Stimulated activated CD8-positive, alpha-beta memory T cell treated with anti-CD3 and anti-CD28 coated beads, Interleukin-12 subunit alpha, Interleukin-12 subunit beta, amount 100 ng/mL, for 4 hours (primary cell): Measurements from ENCODE around the gene DNAH8.

Source experiments
- DNase-seq: peaks from one replicate; pipeline ENCODE4 v3.0.0-alpha.2; 2020; ENCODE audit warnings: low read depth

DNAH8 gene

DNA sequence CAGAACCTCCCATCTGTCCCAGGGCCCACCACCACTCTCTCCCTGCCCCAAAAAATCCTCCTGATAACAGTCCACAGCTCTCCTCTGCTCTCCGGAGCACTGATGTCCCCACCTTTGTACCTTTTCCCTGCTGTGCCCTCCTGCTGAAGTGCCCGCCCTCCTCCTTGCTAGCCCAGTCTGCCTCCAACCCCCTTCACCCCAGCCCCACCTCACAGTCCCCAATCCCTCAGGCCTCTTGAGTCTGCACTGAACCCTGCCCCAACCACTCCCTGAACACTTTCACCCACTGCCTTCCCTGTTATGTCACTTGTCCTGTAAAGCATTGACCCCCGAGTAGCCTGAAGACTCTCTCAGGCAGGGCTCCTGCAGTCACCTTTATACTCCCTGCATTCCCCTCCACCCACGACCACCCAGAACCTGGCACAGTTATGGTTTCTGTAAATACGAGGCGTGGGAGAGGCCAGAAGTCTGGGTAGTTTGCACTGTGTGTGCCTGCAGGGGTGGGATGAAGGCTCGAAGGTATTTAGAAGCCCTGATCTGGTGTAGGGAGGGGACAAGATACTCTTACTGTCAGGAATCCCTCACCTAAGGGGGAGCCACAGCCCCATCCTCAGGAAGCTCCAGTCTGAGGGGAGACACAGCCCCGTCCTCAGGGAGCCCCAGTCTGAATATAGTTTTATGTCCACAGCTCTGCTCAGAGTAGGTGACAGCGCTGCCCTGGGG lies 338.9 kb downstream of the DNAH8 start:
- DNase-seq, result no peak

DNA sequence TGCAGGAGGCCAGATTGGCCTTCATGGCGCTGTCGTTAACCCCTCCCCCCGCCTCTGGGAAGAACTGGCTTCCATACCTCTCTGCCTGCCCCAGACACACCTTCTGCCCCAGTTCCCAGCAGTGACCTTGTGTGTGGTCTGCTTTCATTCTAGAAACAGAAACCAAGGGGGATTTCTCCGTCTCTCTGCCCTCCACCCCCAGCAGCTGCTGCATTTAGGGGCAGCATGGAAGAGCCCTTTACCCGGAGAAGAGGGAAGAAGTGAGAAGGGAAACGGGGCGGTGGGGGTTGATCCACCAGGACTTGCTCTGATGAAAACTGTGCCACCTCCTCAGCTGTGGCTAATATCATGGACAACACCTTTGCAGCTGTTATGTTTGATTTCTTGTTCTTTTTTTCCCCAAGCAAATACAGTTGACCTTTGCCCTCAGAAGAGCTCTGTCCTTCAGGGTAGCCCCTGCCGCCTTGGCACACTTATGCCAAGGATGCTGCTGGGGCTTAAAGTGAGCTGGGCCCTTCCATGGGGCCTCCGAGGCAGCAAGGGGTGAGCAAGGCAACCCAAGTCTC lies 339.5 kb downstream of the DNAH8 start:
- no peak for DNase-seq

- DNase-seq, result no peak
Observed at GRCh38 chr6:39055661-39056060, 340.6 kb downstream of the DNAH8 start.

DNA sequence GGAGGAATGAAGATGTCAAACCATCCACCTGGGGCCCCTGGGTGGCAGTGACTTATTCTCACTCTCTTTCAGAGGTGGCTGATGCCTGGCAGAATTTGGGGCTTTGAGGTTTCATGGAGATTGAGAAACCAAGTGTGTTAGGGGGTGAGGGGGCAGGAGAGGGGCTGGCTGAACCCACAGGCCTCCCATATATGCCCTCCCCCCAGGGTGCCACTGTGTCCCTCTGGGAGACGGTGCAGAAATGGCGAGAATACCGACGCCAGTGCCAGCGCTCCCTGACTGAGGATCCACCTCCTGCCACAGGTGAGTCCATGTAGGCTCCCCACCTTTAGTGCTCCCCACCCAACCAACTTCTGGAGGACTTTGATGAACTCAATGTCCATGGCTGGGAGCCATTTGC lies 341.1 kb downstream of the DNAH8 start:
- no peak for DNase-seq

DNA sequence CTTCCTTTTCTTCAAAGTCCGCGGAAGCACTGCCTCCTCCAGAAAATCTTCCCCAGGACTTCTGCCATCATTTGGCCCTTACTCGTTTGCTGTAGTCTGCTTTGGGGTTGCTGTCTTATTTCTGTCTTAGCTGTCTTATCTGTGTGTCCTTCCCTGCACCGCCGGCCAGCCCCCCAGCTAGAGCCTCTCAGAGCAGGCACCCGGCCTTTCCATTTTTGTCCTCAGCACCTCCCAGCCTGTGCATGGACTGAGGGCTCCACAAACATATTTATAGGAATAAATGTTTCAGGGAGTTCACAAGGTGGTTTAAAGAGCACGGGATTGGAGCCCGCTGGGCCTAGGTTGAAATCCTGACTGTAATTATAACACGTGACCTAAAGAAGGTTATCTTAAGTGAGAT lies 341.6 kb downstream of the DNAH8 start:
- DNase-seq, result no peak

- no peak for DNase-seq
Observed at GRCh38 chr6:39057251-39058155, 342.4 kb downstream of the DNAH8 start.

DNA sequence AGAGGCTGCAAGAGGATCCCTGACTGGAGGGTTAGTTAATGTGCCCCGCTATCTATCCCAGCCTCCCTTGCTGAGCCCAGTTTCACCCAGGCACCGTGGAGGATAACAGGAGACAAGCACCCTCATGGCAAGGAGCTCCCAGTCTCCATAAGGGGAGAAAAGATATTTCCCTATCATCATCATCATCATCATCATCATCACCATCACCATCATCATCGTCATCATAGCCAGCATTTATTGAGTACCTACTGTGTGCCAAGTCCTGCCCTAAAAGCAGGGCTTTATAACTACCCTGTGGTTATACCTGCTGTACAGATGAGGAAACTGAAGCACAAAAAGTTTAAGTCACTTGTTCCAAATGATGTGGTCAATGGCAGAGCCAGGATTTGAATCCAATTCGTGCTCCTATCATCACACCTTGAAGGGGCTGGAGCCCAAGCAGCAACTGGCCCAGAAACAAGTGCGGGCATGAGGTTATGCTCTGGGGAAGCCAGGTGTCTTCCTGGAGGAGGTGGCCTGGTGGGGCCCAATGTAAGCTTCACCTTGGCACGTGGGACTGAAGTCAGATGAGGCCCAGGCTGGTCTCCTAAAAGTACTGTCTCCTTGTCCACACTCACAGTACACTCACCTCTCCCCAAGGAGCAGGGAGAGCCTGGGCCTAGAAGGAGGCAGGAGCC lies 343.5 kb downstream of the DNAH8 start:
- DNase-seq, result no peak

DNA sequence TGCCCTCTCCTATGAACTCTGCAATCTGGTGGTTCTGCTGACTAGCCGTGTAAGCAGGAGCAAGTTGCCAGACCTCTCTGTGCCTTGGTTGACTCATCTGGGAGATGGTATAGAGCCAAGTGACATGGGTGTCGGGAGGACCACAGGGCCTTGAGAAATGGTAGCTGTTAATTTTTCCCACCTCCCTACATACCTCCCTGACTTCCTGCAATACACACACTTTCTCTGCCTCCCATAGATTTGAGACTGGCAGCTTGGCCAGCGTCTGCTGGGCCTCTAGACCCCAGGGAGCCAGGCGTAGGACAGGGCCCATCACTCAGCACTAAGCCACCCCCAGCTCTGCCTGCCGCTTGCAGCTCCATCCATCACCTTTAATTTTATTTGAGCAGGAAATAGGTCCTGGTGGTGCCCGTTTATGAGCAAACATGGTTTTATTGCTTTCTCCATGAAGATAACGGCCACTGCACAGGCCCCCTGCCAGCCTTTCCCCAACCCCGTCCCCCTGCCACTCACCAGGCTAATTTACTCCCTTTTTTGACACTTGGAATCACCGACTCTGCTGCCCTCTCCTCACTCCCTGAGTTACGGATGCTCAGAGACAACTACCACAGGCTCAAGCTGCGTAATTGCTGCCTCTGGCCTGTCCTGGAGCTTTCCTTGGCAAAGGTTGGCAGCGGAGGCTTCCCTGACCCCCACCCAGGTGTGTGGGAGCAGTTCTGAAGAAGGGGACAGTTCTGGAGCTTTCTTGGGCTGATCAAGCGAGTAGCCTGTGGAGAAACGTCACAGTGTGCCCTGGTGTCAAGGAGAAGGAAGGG lies 344.6 kb downstream of the DNAH8 start:
- DNase-seq, result no peak

DNA sequence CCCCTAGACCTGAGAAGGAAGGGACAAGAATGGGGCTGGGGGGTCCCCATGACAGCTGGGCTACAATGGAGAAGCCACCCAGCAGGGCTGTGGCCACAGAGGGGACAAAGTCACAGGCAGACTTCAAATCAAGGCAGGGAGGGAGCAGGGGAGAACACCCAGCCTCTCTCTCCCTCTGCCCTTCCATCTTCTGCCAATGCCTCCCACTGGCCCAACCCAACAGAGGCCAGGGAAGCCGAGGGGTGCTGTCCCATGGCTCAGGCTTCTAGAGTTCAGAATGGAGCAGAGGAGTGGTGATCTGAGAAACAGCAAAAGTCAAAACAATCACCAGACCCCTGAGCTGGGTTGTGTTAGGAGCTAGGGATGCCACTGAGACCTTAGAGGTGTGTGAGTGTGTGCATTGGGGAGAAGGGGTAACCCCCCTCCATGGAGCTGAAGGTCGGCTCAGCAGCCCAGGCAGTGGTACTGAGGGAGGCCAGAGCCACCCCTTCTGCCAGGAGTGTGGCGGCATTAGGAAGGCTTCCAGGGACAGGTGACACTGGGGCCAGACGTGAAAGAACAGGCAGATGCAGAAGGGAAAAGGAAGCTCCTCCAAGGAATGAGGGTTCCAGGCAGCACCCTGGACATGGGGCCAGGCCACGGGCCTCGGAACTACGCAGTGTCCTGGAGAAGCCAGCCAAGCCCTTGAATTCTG lies 345.5 kb downstream of the DNAH8 start:
- no peak for DNase-seq

GRCh38 chr6:39061182-39061581 lies 346.1 kb downstream of the DNAH8 start:
- DNase-seq, result no peak

DNA sequence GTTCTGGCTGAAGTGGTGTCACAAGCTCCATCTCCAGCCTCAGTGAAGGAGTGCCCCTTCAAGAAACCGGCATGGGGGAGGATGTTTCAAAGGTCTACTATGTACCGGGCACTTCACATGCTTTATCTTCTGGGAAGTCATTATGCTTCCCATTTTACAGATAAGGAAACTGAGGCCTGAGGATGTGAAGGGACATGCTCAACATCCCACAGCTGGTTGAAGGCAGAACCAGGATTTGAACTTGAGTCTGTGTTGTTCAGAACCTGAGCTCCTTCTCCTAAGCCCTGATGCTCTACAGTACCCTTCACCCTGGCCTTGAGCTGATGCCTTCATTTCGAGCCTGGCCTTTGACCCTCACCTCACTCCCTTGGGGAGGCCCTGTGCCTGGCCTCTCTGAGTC lies 346.5 kb downstream of the DNAH8 start:
- no peak for DNase-seq

DNA sequence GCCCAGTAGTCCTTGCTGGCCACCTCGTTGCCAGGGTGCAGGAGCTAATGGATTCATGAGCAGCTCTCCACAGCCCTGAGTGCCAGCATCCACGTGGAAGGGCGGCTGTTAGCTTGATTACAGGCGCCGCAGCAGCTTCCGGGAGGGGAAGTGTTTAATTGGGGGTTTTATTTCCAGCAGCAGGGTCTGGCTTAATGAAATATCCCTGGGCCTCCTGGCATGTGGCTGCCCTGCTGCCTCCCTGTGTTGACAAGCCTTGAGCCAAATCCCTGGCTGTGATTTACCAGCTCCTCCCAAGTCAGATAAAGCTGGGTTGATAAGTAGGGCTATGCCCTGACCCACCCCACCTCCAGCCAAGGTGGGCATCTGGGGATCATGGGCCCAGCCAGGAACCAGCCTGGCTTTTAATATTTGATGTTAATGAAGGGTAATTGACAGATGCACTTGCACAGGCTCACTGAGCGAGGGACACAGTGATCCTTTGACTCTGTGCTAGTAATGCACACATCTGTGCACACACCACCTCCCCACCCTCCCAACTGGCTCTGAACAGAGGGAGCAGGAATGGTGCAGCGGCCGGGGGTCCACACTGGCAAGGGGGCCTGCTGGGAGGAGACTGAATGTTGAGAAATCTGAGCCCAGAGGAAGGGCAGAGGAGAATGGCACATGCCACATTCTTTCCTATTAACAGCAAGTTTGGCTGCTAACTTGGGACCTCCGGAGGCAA lies 347.1 kb downstream of the DNAH8 start:
- no peak for DNase-seq

DNA sequence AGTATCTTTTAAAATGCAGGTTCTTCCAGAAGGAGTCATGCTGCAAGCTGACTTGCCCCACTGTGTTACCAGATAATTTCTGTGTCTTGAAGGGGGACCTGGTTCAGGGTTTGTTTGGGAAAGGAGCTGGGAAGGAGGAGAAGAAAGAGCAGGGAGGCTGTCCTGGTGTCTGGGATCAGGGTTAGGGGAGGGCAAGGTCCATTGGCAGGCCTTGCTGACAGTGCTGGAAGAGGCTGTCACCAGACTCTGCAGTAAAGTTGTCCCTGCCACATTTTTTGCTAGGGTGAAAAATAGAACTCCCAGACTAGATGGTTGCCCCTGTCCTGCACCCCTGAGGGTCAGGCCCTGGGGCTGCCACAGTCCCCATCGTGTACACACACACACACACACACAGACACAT lies 348.4 kb downstream of the DNAH8 start:
- no peak for DNase-seq

DNA sequence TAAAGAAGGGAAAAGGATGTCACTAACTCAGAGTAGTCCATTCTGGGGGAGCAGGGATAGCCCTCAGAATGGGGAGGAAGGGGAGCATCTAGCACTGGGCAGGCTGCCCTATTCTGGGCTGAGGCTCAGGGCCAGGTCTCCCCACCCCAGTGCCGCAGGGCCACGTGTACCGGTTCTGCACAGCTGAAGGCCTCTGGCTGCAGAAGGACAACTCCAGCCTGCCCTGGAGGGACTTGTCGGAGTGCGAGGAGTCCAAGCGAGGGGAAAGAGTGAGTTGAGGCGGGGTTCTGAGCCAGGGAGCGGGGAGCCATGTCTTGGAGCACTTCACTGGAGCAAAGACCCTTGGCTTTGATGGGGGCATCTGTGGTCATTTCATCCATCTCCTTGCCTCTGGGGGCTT lies 350.4 kb downstream of the DNAH8 start:
- DNase-seq, result no peak

- DNase-seq, result no peak
Observed at GRCh38 chr6:39068391-39068790, 353.3 kb downstream of the DNAH8 start.

DNA sequence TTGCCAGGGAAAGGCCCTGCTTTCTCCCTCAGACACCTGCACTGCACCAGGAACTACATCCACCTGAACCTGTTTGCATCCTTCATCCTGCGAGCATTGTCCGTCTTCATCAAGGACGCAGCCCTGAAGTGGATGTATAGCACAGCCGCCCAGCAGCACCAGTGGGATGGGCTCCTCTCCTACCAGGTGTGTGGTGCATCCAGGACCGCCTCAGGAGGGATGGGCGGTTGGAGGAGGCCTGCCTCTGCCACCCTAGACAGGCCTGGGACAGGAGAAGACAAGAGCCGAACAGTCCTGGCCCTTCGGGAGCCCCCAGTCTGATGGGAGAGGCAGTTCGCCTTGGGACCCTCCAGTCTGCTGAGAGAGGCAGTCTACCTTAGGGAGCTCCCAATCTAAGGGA lies 357.7 kb downstream of the DNAH8 start:
- no peak for DNase-seq

DNA sequence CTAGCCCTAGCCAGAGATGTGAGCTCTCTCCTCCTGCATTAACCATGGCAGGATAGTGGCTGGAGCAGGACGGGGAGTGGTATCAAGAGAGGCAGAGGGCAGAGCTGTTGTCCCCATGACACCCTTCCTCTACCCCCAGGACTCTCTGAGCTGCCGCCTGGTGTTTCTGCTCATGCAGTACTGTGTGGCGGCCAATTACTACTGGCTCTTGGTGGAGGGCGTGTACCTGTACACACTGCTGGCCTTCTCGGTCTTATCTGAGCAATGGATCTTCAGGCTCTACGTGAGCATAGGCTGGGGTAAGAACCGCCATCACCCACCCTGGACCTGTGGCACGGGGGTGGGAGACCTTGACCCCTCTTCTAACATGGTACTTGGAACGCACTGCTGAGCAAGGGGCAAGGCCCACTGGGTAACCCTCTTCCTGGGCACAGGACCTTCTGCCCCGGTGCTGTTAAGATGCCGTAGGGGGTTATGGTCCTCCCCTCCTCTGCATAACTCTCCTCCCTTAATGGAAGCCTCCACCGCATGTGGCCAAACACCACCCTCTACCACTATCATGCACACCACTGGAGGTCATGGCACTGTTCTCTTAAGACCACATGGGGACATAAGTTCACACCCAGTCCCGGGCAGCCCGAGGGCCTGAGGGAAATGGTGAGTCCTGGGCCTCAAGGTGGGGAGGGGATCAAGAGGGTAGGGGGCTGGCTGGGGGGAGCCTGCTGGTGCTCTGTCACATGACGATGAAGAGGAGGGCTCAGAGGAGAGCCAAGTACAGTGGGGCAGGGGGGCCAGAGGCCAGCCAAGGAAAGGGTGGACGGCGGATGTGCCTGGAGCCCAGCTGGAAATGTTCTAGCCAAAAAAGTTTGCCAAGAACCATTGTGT lies 358.6 kb downstream of the DNAH8 start:
- no peak for DNase-seq

GRCh38 chr6:39074486-39074885 lies 359.4 kb downstream of the DNAH8 start:
- no peak for DNase-seq

DNA sequence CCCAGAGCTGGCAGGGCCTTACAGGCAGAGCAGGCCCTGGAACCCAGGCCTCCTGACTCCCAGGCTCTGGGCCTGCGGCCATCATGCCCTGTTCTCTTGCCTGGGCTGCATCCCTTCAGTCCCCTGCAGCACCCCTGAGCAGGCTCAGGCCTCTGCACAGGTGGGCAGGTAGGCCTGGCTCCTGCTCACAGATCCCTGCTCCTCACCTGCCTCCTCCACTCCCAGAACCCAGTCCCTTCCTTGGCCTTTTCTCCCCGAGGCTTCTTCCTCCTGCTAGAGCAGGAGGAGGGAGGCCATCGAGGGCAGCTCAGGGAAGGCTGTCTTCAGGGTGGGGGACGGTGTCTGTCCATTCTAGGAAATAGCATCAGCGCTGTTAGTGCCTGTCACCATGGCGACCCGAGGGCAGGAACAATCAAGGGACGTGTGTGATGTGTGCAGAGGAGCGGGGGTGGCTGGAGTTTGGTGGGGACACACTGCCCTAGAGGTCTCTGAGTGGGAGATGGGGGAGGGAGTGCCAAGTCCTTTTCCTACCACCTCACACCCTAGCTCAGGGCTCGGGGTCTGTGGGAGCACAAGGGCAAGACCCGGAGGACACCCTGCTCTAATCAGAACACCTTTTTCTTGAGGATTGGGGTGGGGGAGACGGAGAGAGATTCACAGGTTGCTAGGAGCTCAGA lies 360.0 kb downstream of the DNAH8 start:
- DNase-seq, result no peak
